Stomach (tissue), 4 donors: ENCODE measurements around the gene CLIC6.

Experiments
- EP300 ChIP-seq: sonication (generic); formaldehyde crosslinking; IDR thresholded peaks from one replicate; pipeline ENCODE4 v1.6.1; 2017; ENCODE audit warnings: antibody characterized with exemption
- POLR2A ChIP-seq, 4 donors: fragments of 450-650 bp; IDR thresholded peaks; one replicate each; pipeline ENCODE4 v1.6.1; 2016; ENCODE audit warnings: antibody characterized with exemption in 4 of 4, control low read depth in 2 of 4, mild to moderate bottlenecking in 1 of 4, moderate library complexity in 1 of 4
- TF ChIP-seq, protein P1 (sequence below), 7 experiments: fragments of 450-650 bp in 4 of 7; fragments of 200-600 bp in 3 of 7; sonication (generic) in 3 of 7; IDR thresholded peaks; one replicate each; pipeline ENCODE4 v1.5.1; 2016 to 2019; ENCODE audit warnings: antibody characterized with exemption in 7 of 7, control low read depth in 2 of 7, mild to moderate bottlenecking in 1 of 7

- TF ChIP-seq, protein P1, sequence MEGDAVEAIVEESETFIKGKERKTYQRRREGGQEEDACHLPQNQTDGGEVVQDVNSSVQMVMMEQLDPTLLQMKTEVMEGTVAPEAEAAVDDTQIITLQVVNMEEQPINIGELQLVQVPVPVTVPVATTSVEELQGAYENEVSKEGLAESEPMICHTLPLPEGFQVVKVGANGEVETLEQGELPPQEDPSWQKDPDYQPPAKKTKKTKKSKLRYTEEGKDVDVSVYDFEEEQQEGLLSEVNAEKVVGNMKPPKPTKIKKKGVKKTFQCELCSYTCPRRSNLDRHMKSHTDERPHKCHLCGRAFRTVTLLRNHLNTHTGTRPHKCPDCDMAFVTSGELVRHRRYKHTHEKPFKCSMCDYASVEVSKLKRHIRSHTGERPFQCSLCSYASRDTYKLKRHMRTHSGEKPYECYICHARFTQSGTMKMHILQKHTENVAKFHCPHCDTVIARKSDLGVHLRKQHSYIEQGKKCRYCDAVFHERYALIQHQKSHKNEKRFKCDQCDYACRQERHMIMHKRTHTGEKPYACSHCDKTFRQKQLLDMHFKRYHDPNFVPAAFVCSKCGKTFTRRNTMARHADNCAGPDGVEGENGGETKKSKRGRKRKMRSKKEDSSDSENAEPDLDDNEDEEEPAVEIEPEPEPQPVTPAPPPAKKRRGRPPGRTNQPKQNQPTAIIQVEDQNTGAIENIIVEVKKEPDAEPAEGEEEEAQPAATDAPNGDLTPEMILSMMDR (IDR thresholded peaks at IDR 0.05), result no peak
- TF ChIP-seq POLR2A (IDR thresholded peaks at IDR 0.05) (no peak), EP300 (no peak)
Measured at GRCh38 chr21:34692458-34693020, 23.7 kb downstream of the CLIC6 start.
